22Rv1 (cell line): ENCODE measurements around the gene HGFAC.

Experiments used
- CTCF ChIP-seq: fragments of 450-650 bp; IDR thresholded peaks from 2 replicates; pipeline ENCODE4 v1.5.1; 2017; ENCODE audit warnings: mild to moderate bottlenecking
- ZFX ChIP-seq: fragments of 450-650 bp; IDR thresholded peaks from 2 replicates; pipeline ENCODE4 v1.6.1; 2017; ENCODE audit warnings: antibody characterized with exemption, borderline replicate concordance

DNA sequence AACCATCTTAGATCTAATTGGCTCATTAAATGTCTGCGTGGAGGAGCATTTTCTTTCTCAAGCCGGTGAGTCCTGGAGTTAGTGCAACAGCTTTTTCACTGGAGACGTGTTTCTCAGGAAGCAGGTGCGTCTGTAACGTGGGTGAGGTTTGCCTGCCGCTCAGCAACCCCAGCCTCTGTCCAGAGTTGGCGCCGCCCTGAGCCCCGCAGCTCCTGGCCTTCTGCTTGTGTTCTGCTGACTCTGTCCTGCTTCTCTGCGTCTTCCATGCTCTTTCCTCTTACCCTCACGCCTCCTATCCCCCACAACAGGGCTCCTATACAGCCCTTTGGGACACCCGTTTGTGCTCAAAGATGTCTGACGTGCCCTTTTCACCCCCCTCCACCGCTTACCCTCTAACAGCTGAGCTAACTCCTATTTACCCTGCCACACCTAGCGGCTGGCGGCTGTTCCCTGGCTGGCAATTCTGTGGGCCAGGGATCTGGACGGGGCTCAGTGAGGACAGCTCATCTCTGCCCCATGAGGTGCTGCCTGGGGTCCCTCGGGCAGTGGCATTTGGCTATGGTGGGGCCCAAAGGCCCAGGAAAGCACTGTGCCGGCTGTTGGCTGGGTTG lies 40.1 kb downstream of the HGFAC start:
- TF ChIP-seq CTCF (no peak), ZFX (no peak)
